Gastrocnemius medialis (tissue), 4 donors: ENCODE data around the gene FBLN1. TPM values are rescaled to one million over a fixed set of nuclear protein-coding genes. Genes with fewer than 3 reads are reported as not detected.

Experiments used
- ATAC-seq, 2 donors: fragments of 150-250 bp; one replicate each; pipeline ENCODE4 v1.9.1; 2016
- DNase-seq, 2 donors: peaks; one replicate each; pipeline ENCODE4 v3.0.0-alpha.2; 2019
- H3K27ac ChIP-seq, 4 donors: fragments of 200-600 bp; sonication (generic); 1 replicate in 1 of 4; 2 replicates in 3 of 4; pipeline ENCODE4 v1.5.1; 2016 to 2018; ENCODE audit warnings: mild to moderate bottlenecking in 2 of 4, moderate library complexity in 1 of 4
- H3K27me3 ChIP-seq, 3 donors: fragments of 200-600 bp; sonication (generic) in 2 of 3; 1 replicate in 1 of 3; 2 replicates in 2 of 3; pipeline versions ENCODE4 v1.5.1 to v1.6.0; 2016 to 2019; ENCODE audit warnings: mild to moderate bottlenecking in 1 of 3, moderate library complexity in 1 of 3
- H3K36me3 ChIP-seq, 2 donors: fragments of 200-600 bp; sonication (generic) in 1 of 2; one replicate each; pipeline ENCODE4 v1.5.1; 2017 to 2018
- H3K4me1 ChIP-seq, 2 donors: fragments of 200-600 bp; sonication (generic) in 1 of 2; one replicate each; pipeline ENCODE4 v1.5.1; 2016 to 2017; ENCODE audit warnings: mild to moderate bottlenecking in 2 of 2
- H3K4me3 ChIP-seq, 4 donors: fragments of 200-600 bp; sonication (generic) in 3 of 4; 1 replicate in 1 of 4; 2 replicates in 3 of 4; pipeline ENCODE4 v1.5.1; 2016 to 2019; ENCODE audit warnings: mild to moderate bottlenecking in 2 of 4
- H3K9me3 ChIP-seq, 3 donors: fragments of 200-600 bp; sonication (generic) in 2 of 3; 1 replicate in 1 of 3; 2 replicates in 2 of 3; pipeline ENCODE4 v1.5.1; 2016 to 2019
- POLR2A ChIP-seq, 2 donors: fragments of 450-650 bp; IDR thresholded peaks; one replicate each; pipeline ENCODE4 v1.6.1; 2017; ENCODE audit warnings: antibody characterized with exemption in 2 of 2, mild to moderate bottlenecking in 2 of 2, moderate library complexity in 2 of 2
- in situ Hi-C, 4 donors: fragments of 200-750 bp; cut with MboI; loops; one replicate each; pipeline versions ENCODE4 v1.15.0 to v1.8.0; 2017; ENCODE audit warnings: low sequenced_read_pairs in 4 of 4
- intact Hi-C: fragments of 100-400 bp; cut with DNase I; formaldehyde crosslinking; loops from one replicate; pipeline ENCODE4 v1.15.1; 2023; ENCODE audit warnings: low total_unique reads
- total RNA-seq, 4 donors: library from RNA; depleted of rRNA; stranded (reverse); fragments of >200 nt; gene quantifications; one replicate each; pipeline versions ENCODE4 v1.1.0 to v1.2.3, GENCODE V29; 2016
- TF ChIP-seq, protein P1 (sequence below), 5 experiments: fragments of 450-650 bp in 3 of 5; fragments of 200-600 bp in 2 of 5; sonication (generic) in 2 of 5; IDR thresholded peaks in 4 of 5; conservative IDR thresholded peaks in 1 of 5; 1 replicate in 4 of 5; 2 replicates in 1 of 5; pipeline ENCODE4 v1.5.1; 2016 to 2019; ENCODE audit warnings: antibody characterized with exemption in 5 of 5, mild to moderate bottlenecking in 3 of 5, moderate library complexity in 3 of 5

The FBLN1 gene
- total RNA-seq, 4 donors from 2014 or later: 12.5 to 37.1 (median 19.2) TPM

GRCh38 chr22:45543243-45543642, 40.6 kb downstream of the FBLN1 start:
- in situ Hi-C loops: no loop called here
- no peaks in the 10 kb centered on the region for H3K27me3 ChIP-seq
- no peak for ATAC-seq
- H3K4me3 ChIP-seq: no peak overlapping the region
- H3K27ac ChIP-seq: no peak overlapping the region
- H3K4me1 ChIP-seq: peaks cover 7 to 11% of the 10 kb centered on the region in 2 donors
- DNase-seq: no peak
- TF ChIP-seq POLR2A (IDR thresholded peaks at IDR 0.05): no peak
- TF ChIP-seq, protein P1, sequence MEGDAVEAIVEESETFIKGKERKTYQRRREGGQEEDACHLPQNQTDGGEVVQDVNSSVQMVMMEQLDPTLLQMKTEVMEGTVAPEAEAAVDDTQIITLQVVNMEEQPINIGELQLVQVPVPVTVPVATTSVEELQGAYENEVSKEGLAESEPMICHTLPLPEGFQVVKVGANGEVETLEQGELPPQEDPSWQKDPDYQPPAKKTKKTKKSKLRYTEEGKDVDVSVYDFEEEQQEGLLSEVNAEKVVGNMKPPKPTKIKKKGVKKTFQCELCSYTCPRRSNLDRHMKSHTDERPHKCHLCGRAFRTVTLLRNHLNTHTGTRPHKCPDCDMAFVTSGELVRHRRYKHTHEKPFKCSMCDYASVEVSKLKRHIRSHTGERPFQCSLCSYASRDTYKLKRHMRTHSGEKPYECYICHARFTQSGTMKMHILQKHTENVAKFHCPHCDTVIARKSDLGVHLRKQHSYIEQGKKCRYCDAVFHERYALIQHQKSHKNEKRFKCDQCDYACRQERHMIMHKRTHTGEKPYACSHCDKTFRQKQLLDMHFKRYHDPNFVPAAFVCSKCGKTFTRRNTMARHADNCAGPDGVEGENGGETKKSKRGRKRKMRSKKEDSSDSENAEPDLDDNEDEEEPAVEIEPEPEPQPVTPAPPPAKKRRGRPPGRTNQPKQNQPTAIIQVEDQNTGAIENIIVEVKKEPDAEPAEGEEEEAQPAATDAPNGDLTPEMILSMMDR (IDR thresholded peaks at IDR 0.05 in 4 of 5, conservative IDR thresholded peaks at IDR 0.05 in 1 of 5): no peak
- intact Hi-C loops: no loop called here
- H3K36me3 ChIP-seq: no peaks in the 10 kb centered on the region
- no peaks in the 10 kb centered on the region for H3K9me3 ChIP-seq

DNA sequence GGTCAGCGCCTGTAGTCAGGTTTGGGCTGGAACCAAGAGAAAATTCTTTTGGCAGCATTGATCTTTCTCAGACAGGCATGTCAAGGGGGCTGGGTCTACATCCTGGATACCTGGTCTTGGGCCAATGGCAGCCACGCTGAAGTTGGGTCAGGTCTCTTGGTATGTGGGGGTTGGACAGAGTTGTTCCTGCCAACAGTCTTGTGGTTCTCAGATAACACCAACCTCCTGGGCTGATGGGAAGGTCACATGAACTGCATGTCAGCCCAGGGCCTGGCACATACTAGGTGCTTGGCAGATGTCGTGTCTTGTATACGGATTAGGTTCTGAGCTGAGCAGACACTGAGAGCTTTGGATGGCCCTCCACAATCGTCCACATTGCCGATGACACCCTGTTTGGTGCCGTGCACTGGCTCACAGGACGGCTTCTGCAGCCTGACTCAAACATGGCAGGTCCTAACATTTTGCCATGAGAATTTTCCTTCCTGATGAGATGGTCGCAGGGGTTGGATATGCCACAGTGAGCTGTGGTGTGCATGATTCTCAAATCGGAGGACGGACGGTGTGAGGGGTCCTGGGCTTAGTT, 42.0 kb downstream of the FBLN1 start:
- Histone ChIP-seq H3K27me3 (no peaks in the 10 kb centered on the region), H3K4me3 (no peak overlapping the region), H3K27ac (peak overlapping the region; percentile 37 to 76 (median 62)), H3K4me1 (peaks cover 7 to 11% of the 10 kb centered on the region in 2 donors), H3K36me3 (no peaks in the 10 kb centered on the region), H3K9me3 (no peaks in the 10 kb centered on the region)
- peak; percentile 87 to 92 for ATAC-seq
- intact Hi-C loops: no loop called here
- TF ChIP-seq, protein P1 (IDR thresholded peaks at IDR 0.05 in 4 of 5, conservative IDR thresholded peaks at IDR 0.05 in 1 of 5): no peak
- no peak for TF ChIP-seq POLR2A (IDR thresholded peaks at IDR 0.05)
- peak; percentile 58 to 85 for DNase-seq
- in situ Hi-C loops: no loop called here

DNA sequence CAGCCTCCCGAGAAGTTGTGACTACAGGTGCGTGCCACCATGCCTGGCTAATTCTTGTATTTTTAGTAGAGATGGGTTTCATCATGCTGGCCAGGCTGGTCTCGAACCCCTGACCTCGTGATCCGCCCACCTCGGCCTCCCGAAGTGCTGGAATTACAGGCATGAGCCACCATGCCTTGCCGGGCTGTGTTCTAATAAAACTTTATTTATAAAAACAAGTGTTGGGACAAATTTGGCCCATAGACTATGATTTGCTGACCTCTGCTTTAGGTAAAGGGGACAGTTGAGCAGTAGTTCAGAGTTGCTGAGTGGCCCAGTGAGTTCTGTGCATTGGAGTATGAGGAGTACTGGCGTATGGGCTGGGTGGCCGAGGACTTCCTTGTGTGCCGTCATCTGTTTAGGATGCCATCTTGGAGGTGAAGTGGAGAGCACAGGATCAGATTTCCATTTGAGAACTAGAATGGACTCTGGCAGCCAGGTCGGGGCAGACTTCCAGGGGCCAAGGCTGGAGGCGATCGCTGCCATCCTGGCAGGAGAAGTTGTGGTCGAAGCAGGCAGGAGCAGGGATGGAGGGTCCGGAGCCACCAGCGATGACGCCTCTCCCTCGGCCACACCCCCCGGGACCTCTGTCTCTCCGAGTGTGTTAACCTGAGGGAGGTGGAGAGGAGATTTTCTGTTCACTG, 43.8 kb downstream of the FBLN1 start:
- Histone ChIP-seq H3K9me3 (no peaks in the 10 kb centered on the region), H3K4me1 (peaks cover 11 to 12% of the 10 kb centered on the region in 2 donors), H3K27ac (no peak overlapping the region), H3K36me3 (no peaks in the 10 kb centered on the region), H3K27me3 (no peaks in the 10 kb centered on the region), H3K4me3 (no peak overlapping the region)
- ATAC-seq: no peak
- in situ Hi-C loops: no loop called here
- DNase-seq: no peak
- TF ChIP-seq POLR2A (IDR thresholded peaks at IDR 0.05): no peak
- TF ChIP-seq, protein P1 (IDR thresholded peaks at IDR 0.05 in 4 of 5, conservative IDR thresholded peaks at IDR 0.05 in 1 of 5): no peak
- intact Hi-C loops: no loop called here

DNA sequence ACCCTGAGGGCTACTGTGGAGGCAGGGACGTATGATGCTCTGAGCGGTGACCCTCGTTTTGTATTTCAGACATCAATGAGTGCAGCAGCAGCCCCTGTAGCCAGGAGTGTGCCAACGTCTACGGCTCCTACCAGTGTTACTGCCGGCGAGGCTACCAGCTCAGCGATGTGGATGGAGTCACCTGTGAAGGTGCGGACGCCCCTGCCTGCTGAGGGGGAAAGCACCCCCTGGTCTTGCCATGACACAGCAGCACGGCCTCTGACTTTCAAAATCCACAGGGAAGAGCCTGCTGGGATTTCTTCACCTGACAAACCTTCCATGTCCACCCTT, 44.3 kb downstream of the FBLN1 start:
- Histone ChIP-seq H3K4me1 (peaks cover 11 to 16% of the 10 kb centered on the region in 2 donors), H3K9me3 (no peaks in the 10 kb centered on the region), H3K36me3 (no peaks in the 10 kb centered on the region), H3K27me3 (no peaks in the 10 kb centered on the region), H3K27ac (no peak overlapping the region), H3K4me3 (no peak overlapping the region)
- ATAC-seq (no peak), DNase-seq (no peak)
- in situ Hi-C loops (no loop called here), intact Hi-C loops (no loop called here)
- no peak for TF ChIP-seq POLR2A (IDR thresholded peaks at IDR 0.05)
- TF ChIP-seq, protein P1 (IDR thresholded peaks at IDR 0.05 in 4 of 5, conservative IDR thresholded peaks at IDR 0.05 in 1 of 5): no peak
